Dendritic cell treated with granulocyte-macrophage colony-stimulating factor and Interleukin-4, amounts not matched to agents 40 ng/mL and 50 ng/mL, for 4 days (primary cell): ENCODE results near the gene UTP3.
"Not testable (repeated sequence)": the region's sequence is repeated elsewhere in the genome, so short reads cannot be mapped to it uniquely, and the experiment has no call there.

ENCODE experiments used
- H3K27ac Mint-ChIP-seq: one replicate; pipeline ENCODE4 v1.8.0; 2022; ENCODE audit warnings: mild to moderate bottlenecking, mixed read lengths
- H3K27me3 Mint-ChIP-seq: one replicate; pipeline ENCODE4 v1.8.0; 2022; ENCODE audit warnings: mild to moderate bottlenecking, mixed read lengths
- H3K36me3 Mint-ChIP-seq: one replicate; pipeline ENCODE4 v1.8.0; 2022; ENCODE audit warnings: low read depth, mixed read lengths
- H3K4me1 Mint-ChIP-seq: one replicate; pipeline ENCODE4 v1.8.0; 2022; ENCODE audit warnings: low read depth, mixed read lengths
- H3K4me3 Mint-ChIP-seq: one replicate; pipeline ENCODE4 v1.8.0; 2022; ENCODE audit warnings: mild to moderate bottlenecking, moderate library complexity, mixed read lengths
- H3K9me3 Mint-ChIP-seq: one replicate; pipeline ENCODE4 v1.8.0; 2022; ENCODE audit warnings: mixed read lengths
- intact Hi-C: fragments of 100-400 bp; cut with micrococcal nuclease; formaldehyde crosslinking; loops from one replicate; pipeline ENCODE4 v1.15.0; 2022

The UTP3 gene

GRCh38 chr4:70687821-70688794 lies at the start of gene UTP3:
UTP3 (plus strand) TSS chr4:70688532; CDS start chr4:70688678, 146 bp downstream.
- H3K4me1 Mint-ChIP-seq = peaks cover 33% of the 10 kb centered on the region

GRCh38 chr4:70640192-70640591 lies 48.1 kb upstream of the UTP3 start:
- Mint-ChIP-seq H3K4me1 (no peaks in the 10 kb centered on the region), H3K36me3 (no peaks in the 10 kb centered on the region), H3K4me3 (no peak overlapping the region), H3K9me3 (no peaks in the 10 kb centered on the region), H3K27ac (no peak overlapping the region), H3K27me3 (no peaks in the 10 kb centered on the region)
- intact Hi-C loops = no loop called here

More at GRCh38 chr4:70687821-70688794, at the start of gene UTP3:
- H3K4me3 Mint-ChIP-seq = peak within 1 kb of the TSS; percentile 93
- peak within 1 kb of the TSS; percentile 99 for H3K27ac Mint-ChIP-seq
- no peaks in the 10 kb centered on the region for H3K27me3 Mint-ChIP-seq
- H3K9me3 Mint-ChIP-seq = no peaks in the 10 kb centered on the region
- H3K36me3 Mint-ChIP-seq = peaks cover 34% of the 10 kb centered on the region
- intact Hi-C loops = loop anchor here (1.0 to 5.0 kb wide), 4 partner anchors 16 to 304 kb away; partner anchors contain the start of genes DCK and GRSF1

GRCh38 chr4:70650741-70651140 lies 37.6 kb upstream of the UTP3 start:
- H3K9me3 Mint-ChIP-seq, H3K4me3 Mint-ChIP-seq, H3K27ac Mint-ChIP-seq, H3K4me1 Mint-ChIP-seq, H3K36me3 Mint-ChIP-seq, H3K27me3 Mint-ChIP-seq: not testable (repeated sequence)
- intact Hi-C loops = loop anchor here (5.0 kb wide), 1 partner anchor 1062 kb away; no protein-coding TSS in a partner anchor

- Mint-ChIP-seq H3K36me3 (no peaks in the 10 kb centered on the region), H3K27ac (no peak overlapping the region), H3K4me1 (peaks cover 8% of the 10 kb centered on the region), H3K27me3 (peaks cover 3% of the 10 kb centered on the region), H3K4me3 (no peak overlapping the region), H3K9me3 (no peaks in the 10 kb centered on the region)
- intact Hi-C loops = loop anchor here (5.0 kb wide), 1 partner anchor 1060 kb away; no protein-coding TSS in a partner anchor
Observed at GRCh38 chr4:70651864-70652506, 36.3 kb upstream of the UTP3 start.

- peaks cover 11% of the 10 kb centered on the region for H3K4me1 Mint-ChIP-seq
- H3K9me3 Mint-ChIP-seq = no peaks in the 10 kb centered on the region
- no peak overlapping the region for H3K4me3 Mint-ChIP-seq
- intact Hi-C loops = loop anchor here (5.0 kb wide), 1 partner anchor 1058 kb away; no protein-coding TSS in a partner anchor
- no peaks in the 10 kb centered on the region for H3K36me3 Mint-ChIP-seq
- no peak overlapping the region for H3K27ac Mint-ChIP-seq
- no peaks in the 10 kb centered on the region for H3K27me3 Mint-ChIP-seq
Observed at GRCh38 chr4:70654605-70655011, 33.7 kb upstream of the UTP3 start.

- H3K4me3 Mint-ChIP-seq = no peak overlapping the region
- H3K36me3 Mint-ChIP-seq = no peaks in the 10 kb centered on the region
- peaks cover 11% of the 10 kb centered on the region for H3K4me1 Mint-ChIP-seq
- no peaks in the 10 kb centered on the region for H3K27me3 Mint-ChIP-seq
- no peaks in the 10 kb centered on the region for H3K9me3 Mint-ChIP-seq
- intact Hi-C loops = no loop called here
- no peak overlapping the region for H3K27ac Mint-ChIP-seq
Observed at GRCh38 chr4:70657326-70657725, 31.0 kb upstream of the UTP3 start.

- H3K4me3 Mint-ChIP-seq = no peak overlapping the region
- H3K27me3 Mint-ChIP-seq = no peaks in the 10 kb centered on the region
- no peaks in the 10 kb centered on the region for H3K36me3 Mint-ChIP-seq
- no peaks in the 10 kb centered on the region for H3K9me3 Mint-ChIP-seq
- intact Hi-C loops = no loop called here
- H3K4me1 Mint-ChIP-seq = peaks cover 11% of the 10 kb centered on the region
- no peak overlapping the region for H3K27ac Mint-ChIP-seq
Observed at GRCh38 chr4:70658418-70658817, 29.9 kb upstream of the UTP3 start.

- Mint-ChIP-seq H3K27ac (no peak overlapping the region), H3K4me1 (peaks cover 11% of the 10 kb centered on the region), H3K9me3 (no peaks in the 10 kb centered on the region), H3K27me3 (no peaks in the 10 kb centered on the region), H3K4me3 (no peak overlapping the region), H3K36me3 (no peaks in the 10 kb centered on the region)
- intact Hi-C loops = no loop called here
Observed at GRCh38 chr4:70660106-70660505, 28.2 kb upstream of the UTP3 start.

GRCh38 chr4:70661309-70661922 lies 26.9 kb upstream of the UTP3 start:
- intact Hi-C loops, H3K4me3 Mint-ChIP-seq, H3K27ac Mint-ChIP-seq, H3K36me3 Mint-ChIP-seq, H3K27me3 Mint-ChIP-seq, H3K9me3 Mint-ChIP-seq: not testable (repeated sequence)
- peaks cover 11% of the 10 kb centered on the region for H3K4me1 Mint-ChIP-seq

GRCh38 chr4:70666369-70666768 lies 22.0 kb upstream of the UTP3 start, which contains the start of gene JCHAIN:
JCHAIN (minus strand) TSS chr4:70666508; CDS start chr4:70666490, 18 bp downstream.
- Mint-ChIP-seq H3K27me3 (no peaks in the 10 kb centered on the region), H3K27ac (no peak within 1 kb of the TSS), H3K4me1 (no peaks in the 10 kb centered on the region), H3K9me3 (no peaks in the 10 kb centered on the region), H3K36me3 (no peaks in the 10 kb centered on the region), H3K4me3 (no peak within 1 kb of the TSS)
- intact Hi-C loops = no loop called here

- intact Hi-C loops = no loop called here
- H3K27ac Mint-ChIP-seq = no peak overlapping the region
- H3K9me3 Mint-ChIP-seq = no peaks in the 10 kb centered on the region
- H3K4me3 Mint-ChIP-seq = no peak overlapping the region
- no peaks in the 10 kb centered on the region for H3K27me3 Mint-ChIP-seq
- H3K4me1 Mint-ChIP-seq = no peaks in the 10 kb centered on the region
- no peaks in the 10 kb centered on the region for H3K36me3 Mint-ChIP-seq
Observed at GRCh38 chr4:70667740-70668535, 20.4 kb upstream of the UTP3 start.

- Mint-ChIP-seq H3K27ac (no peak overlapping the region), H3K36me3 (no peaks in the 10 kb centered on the region), H3K27me3 (no peaks in the 10 kb centered on the region), H3K4me1 (no peaks in the 10 kb centered on the region), H3K9me3 (no peaks in the 10 kb centered on the region), H3K4me3 (no peak overlapping the region)
- intact Hi-C loops = no loop called here
Observed at GRCh38 chr4:70670332-70671014, 17.9 kb upstream of the UTP3 start.

- no peaks in the 10 kb centered on the region for H3K27me3 Mint-ChIP-seq
- intact Hi-C loops = no loop called here
- no peaks in the 10 kb centered on the region for H3K4me1 Mint-ChIP-seq
- H3K27ac Mint-ChIP-seq = no peak overlapping the region
- H3K4me3 Mint-ChIP-seq = no peak overlapping the region
- H3K36me3 Mint-ChIP-seq = no peaks in the 10 kb centered on the region
- no peaks in the 10 kb centered on the region for H3K9me3 Mint-ChIP-seq
Observed at GRCh38 chr4:70671091-70671490, 17.2 kb upstream of the UTP3 start.
